GM18511 (cell line): ENCODE results near the gene NHLH2.

Experiments used
- ATAC-seq: cut with Tn5 transposase; IDR thresholded peaks from one replicate; pipeline ENCODE4 v1.9.1; 2021; ENCODE audit warnings: mild to moderate bottlenecking, moderate library complexity; ENCODE audit not compliant: unreplicated experiment

NHLH2 gene

DNA sequence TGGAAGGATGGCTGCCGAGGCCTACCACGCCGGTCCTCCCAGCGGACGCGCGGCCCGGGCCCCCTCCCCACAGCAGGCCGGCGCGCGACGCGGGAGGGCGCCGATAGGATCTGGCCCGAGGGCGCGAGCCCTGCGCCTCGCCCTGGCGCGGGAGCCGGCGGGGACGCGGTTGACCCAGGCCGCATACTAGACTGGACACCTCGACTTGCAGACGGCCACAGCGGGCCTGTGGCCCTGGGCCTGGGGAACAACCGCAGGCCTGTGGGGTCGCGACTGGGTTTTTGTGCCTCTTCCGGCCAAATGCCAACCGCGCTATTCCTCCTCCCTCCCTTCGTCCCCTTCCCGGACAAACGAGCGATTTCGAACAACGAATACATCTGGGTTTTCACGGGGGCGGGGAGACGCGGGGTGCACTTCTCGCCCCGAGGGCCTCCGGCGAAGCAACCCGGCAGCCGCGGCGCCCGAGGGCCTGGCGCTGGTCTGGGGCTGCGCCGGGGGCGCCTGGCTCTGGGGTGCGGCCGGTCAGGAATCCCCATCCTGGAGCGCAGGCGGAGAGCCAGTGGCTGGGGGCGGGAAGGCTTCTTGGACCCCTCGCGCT, 2.4 kb downstream of the NHLH2 start:
- ATAC-seq, result no peak

DNA sequence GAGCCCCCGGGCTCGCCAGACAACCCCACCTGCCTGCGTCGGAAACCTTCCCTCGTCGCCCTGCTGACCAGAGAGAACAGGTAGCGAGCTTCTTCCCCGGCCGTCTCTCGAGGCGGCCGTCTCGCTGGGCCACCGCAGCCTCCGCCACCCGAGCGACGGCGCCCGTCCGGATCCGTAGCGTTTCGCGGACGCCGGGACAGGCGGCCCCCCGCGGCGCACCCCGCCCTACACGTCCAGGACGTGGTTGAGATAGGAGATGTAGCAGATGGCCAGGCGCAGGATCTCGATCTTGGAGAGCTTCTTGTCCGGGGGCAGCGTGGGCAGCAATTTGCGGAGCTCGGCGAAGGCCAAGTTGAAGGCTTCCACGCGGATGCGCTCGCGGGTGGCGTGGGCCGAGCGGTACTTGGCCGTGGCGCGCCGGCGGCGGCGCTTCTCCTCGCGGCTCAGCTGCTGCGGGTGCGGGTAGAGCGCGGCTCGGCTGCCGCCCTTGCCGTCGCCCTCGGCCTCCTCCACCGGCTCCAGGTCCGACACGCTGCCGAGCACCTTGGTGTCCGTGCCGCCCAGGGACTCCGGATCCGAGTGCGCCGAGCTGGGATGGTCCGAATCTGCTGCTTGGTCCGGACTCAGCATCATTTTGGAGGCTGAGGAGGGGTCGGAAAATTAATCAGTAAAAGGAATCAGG, 3.0 kb downstream of the NHLH2 start:
- ATAC-seq, result no peak

DNA sequence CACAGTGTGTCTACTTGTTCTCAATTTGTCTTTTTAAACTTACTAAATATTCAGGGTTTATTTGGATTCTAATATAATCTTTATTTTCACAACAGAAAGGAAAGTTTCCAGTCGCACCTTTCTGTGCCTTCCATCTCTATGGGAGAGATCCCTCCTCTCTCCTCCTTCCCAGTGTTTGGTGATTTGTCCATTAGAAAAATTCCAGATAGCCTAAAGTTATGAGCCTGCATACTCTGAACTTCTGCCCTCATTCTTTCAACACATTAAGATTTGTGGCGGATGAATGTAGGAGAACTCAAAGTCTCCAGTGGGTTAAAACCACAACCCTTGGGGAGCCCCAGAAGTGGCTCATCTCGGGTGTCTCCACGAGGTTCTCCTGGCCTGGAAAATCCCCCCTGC, 3.6 kb downstream of the NHLH2 start:
- ATAC-seq, result no peak

DNA sequence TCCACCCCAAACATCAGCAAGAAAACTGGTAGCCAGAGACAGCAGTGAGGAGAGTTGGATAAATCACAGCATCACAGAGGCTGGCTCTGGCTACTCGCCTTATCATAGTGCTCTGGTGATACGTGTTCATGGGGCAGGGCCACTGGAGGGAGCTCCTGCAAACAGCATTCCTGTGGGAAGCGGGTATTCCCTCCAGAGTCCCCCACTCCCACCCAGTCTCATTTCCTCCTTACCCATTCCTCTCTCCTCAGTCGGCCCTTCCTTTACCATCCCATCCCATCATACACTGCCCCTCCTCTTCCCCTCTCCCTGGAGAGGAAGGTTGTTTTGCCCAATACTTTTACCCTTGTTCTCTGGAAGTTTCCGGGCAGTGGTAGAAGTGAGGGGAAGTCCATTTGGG, 7.1 kb downstream of the NHLH2 start:
- no peak for ATAC-seq

DNA sequence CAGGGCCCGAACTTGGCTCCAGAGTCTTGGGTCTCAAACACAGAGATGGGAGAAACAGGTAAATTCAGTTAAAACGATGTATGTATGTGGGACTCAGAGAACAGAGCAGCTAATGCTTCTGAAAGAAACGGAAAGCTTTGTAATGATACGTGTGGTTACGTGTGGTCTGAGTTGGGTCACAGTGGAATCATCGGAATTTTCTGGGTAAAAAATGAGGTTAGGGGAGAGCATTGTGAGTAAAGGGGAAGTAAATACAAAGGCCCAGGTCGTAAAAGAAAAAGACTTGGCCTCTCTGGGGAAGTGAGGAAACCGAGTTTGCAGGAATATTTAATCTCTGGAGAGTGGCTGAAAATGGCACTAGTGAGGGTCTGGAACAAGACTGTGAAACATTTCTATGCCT, 8.3 kb downstream of the NHLH2 start:
- no peak for ATAC-seq

DNA sequence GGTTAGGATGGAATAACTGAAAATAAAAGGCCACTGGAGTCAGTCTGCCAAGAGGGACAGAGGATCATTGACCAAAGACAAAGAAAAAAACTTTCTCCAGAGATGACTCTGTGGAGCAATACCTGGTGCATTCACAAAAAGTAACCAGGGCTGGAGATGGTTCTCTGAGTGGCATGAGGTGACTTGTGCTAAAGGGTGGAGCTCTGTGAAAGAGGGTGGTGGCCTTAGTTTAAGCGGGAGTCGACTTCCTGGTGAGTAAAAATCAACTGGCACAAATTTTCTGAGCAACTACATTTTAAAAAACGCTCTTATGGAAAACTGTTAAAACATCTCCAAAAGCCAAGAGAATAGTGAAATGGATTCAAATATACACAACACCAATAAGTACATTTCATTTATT, 10.0 kb downstream of the NHLH2 start:
- no peak for ATAC-seq

DNA sequence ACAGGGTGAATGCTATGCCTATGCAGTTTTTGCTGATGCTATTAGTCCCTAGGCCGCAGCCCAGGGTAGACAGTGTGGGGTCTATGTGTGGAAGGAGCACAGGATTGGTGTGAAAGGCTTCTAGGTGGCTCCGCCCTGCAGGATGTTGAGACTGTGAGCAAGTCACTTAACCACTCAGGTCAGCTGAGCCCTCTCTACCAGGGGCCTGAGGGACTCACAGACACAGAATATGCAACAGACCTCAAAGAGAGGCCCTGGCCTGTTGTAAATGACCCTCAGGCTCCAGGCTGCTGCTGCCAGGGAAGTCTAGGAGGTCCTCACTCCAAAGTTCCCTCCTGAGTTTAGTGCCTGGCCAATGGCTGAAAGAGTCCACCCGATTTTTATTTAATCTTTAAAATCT, 11.0 kb downstream of the NHLH2 start:
- ATAC-seq, result no peak

DNA sequence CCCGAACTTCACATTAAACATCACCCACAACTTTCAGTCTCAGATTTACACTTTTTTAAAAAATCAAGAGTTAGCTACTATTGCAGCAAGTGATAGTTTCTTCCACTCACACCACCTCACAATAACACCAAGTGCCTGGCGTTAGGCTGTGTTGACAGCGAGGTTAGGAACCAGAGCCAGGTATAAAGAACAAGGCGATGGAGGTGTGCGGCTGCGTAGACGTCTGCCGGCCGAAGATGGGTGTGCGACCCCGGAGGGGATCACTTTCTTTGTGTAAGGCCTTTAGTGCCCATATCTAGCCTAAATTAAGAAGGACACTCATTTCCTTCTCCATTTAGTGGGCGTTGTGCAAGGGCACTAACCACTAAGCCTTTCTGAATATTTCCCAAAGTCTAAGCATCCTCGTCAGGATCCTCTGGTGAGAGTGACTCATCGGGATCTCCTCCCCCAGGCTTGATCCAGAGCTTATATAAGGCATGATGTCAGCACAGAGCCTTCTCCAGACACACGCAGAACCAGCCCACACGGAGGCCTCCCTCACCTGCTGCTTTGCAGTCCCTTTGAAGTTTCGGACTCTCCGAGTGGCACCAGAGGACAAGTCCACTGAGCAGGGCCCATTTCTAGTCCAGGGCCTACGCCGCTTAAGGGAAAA, 11.8 kb downstream of the NHLH2 start:
- ATAC-seq, result no peak

DNA sequence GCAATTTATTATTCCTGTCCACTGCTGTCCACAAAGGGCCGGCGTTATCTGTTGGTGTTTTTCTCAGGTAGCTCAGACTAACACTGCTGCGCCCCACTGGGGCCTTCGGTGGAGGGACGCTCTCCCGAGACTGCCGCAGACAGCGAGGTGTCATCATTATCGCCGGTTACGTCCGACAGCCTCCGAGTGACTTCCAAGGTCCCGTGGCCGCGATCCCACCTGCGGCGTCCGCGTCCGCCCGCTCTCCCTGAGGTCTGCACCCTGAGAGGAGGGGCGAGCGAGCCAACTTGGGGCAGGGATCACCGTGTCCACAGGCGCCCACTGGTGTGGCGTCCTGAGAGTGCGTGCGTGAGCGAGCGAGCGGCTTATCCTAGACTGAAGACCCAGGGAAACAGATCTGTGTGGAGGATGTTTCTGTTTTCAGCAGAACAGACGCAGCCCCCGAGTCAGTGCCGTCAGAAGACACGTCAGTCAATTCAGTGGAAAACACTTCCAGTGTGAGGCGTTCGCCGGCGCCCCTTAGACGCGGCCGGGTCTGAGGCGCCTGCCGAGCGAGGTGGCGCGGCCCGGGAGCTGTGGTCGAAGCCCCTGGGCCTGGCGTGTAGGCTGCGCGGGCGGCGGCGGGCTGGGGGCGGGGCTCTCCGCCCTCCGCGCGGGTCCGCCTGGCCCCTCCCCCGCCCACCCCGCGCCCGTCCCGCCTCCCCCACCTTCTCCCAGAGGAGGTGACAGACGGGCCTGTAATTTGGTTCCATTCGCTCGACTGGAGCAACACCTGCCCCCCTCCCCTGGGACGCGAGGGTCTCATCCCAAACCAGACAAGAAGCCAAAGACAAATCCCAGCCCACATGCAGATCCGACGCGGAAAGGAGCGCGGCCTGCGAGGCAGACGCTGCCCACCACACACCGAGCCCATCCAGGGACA, 12.6 kb downstream of the NHLH2 start:
- ATAC-seq, result no peak

DNA sequence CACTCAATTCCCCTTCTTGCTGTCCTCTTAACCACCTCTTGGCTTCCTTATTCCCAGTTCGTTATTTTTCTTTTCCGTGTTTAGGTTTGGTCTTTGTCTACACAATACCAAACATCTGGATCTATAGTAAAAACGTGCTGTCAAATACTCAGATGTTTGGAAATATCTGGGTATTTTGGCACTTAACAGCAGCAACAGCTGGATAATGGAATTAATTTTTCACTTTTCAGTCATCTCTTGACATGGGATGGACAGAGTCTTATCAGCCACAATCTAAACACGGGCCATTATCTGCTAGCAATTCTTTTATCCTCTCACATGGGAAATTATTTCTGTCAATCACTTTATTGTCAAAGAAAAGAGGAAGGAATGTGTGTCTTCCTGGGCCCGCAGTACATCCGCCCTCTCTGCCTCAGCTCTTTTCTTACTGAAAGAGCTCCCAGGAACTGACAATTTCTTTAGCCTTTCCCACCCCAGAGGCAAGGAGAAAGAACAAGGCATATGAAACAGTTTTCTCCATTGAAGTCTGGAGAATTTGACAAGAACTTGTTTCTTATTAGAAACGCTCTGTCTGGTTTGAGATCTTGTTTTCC, 13.4 kb downstream of the NHLH2 start:
- no peak for ATAC-seq

DNA sequence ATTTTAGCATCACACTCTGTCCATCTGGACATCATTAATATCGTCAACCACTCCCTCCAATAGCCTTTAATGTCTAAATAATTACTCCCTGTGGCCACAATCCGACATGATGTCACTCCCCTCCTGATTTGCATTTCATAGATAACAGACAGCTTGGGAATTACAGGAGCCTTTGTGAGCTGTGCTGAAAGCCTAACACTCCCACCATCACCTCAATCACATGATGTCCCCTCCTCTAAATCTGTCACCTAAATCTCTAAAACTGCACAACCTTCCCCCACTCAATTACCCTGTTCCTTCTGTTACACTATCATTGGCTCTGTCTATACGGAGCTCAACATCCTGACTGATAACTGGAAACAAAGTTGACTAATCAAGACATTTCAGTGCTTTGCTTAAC, 14.3 kb downstream of the NHLH2 start:
- ATAC-seq, result no peak

DNA sequence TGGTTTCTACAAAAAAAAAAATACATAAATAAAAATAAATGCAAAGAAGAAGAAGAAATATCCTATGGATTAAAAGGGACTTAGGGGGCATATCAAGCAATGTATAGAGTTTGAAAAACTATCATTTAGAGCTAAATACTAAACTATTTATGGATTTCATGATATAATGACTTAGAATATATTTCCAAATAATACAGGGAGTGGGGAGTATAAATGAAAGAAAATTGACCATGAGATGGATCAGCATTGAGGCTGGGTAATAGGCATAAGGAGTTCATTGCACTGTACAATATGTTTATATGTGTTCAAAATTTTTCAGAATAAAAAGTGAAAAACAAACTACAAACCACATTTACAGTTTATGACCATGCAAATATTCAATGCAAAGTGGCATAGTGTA, 18.8 kb downstream of the NHLH2 start:
- no peak for ATAC-seq

DNA sequence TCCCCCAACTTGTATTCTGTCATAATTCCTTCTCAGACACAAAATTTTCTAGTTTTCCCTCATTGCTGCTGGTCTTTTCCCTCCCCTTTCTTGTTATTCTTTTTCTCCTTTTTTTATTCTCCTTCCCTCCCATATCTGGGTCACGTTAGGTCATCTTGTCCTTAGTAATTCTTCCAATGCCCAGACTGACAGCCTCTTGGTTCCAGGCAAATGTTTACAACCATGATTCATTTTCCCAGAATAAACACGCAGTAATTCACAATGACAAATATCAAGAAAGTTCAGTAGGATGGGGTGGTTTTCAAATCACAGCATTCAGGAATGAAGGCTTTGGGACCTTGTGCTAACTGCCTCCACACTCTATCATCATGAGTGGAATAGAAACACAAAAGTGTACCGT, 25.2 kb downstream of the NHLH2 start:
- ATAC-seq, result no peak

DNA sequence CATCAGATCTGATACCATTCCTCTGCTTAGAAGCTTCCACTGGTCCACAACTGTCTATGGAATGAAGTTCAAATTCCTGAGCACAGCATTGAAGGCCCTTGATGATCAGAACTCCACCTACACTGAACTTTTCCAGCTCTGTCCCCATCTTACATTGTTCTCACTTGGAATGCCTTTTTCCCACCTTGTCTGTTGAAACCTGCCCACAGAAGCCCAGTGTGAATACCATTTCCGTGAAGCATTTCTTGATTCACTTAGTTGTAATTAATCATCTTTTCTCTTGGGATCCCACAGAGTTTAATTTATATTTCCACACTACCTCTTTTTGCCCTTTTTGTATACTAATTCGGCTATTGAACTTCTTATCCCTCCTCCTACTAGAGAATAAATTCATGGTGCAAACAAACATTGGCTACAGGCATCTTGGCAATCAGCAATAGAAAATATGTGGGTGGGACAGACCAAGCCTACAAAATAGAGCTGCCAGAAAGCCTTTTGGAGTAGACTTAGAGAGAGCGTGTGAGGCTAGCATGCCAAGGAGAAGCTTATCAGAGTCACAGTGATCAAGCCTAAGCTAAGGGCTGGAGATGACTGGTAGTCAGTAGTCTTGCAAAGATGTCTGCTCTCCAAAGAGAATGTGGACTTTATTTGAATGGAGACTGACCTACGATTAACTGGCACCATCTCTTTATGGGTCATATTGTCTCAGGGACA, 26.1 kb downstream of the NHLH2 start:
- no peak for ATAC-seq

DNA sequence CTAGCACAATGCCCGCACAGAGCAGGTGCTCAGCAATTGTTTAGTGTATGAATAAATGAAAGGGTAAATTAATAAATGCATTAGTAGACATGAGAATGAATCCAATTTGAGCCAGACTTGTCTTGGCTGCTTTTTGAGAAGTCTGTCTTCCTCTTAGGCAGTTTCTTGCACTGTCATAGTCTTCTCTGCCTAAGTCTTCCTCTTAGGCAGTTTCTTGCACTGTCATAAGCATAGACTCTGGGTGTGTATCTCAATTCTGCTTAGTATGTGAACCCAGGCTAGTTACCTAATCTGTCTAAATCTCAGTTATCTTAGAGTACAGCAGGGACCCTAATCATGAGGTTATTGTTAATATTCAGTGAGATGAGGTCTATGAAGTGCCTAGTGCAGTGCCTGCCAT, 27.2 kb downstream of the NHLH2 start:
- no peak for ATAC-seq

DNA sequence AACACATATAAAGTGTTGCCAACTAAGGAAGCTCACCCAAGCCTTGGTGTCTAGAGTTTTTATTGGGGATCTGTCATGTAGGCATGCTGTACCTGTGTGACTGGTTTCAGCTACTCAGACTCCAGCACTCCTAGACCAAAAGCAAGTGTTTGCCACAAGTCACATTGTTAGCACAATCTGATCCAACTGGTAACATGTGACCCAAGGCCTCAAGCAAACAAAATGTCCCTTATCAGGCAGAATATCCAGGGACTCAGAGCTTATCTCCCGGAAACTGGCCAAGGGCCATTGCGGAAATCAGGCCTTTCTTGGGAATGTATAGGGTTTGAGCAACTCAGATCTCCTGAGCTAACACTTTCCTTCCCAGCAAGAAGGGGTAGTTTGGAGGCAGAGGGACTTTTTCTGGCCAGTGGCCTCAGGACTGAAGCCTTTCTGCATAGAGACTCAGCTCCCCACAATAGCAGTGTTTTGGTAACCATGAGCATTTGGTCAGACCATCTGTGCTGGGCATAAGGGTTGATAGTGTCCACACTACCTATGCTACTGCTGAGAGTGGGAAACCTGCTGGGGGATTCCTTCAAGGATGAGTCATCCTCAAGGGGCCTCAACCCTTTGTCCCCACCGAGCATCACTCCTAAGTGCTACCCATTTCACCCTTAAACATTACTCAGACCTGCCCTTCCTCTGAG, 29.6 kb downstream of the NHLH2 start:
- no peak for ATAC-seq

DNA sequence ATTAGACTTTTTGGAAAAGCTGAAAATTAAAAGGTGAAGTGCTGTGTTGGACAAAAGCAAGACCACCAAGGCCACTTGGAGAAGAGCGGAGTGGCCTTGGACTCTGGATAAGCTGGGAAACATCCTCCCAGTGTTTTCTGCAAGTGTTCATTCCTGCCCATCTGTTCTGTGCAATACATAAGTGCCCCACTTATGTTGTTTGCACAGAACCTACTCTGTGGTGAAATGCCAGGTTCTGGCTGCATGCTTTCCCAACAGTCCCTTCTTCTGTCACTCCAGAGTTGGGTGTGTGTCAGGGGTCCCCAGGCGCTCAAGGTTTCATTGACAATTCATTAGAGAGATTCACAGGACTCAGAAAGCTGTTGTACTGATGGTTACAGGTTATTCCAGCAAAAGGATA, 30.3 kb downstream of the NHLH2 start:
- ATAC-seq, result no peak

DNA sequence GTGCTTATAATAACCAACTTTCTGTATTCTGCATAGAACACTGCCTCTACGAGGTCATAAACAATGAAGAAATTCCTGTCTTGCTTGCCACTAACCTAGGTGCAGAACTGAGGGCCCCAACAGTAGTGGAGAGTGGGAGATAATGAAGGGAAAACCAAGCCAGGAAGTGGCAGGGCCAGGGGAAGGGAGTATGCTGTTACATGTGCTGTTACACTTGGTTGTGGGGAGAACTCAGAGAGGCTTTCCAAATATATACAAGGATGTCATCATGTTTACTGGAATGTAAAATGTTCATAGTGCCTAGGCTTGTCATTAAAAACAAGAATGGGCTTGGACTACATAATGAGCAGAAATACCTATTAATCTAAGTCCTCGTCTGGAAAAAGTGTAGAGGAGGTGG, 31.1 kb downstream of the NHLH2 start:
- ATAC-seq, result no peak

DNA sequence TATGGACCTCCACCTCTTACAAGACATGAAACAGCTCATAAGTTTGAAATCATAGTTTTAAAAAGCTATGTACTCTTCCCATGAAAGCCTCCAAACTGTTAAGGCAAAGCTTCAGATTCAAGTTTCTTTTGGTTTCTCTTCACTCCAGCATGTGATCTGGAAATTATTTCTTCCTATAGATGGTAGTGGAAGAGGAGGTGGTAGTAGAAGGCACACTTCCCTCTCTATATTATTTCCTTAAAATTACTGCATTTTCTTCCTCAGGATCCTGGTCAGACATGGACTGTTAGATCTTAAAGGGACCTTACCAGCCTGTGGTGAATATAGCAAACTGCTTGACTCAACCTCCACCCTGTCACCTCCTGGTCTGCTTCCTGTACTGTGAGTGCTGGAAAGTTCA, 31.9 kb downstream of the NHLH2 start:
- no peak for ATAC-seq

DNA sequence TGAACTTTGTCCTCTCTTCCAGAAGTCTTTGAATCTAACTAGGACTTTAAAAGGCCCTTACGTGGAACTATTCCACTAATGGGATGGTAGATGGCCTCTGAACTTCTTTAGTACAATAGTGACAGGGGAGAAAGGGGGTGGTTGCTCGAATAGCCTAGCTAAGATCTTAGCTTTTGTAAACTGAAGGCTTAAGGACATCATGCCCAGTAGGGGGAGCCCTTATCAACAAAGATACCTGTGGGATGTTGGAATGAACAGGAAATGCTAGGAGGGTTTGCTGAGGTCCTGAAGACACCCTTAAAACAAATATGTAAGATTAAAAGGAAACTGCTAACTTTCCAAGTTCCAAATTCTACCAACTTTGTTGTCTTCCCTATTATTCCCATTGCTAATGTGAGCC, 33.2 kb downstream of the NHLH2 start:
- ATAC-seq, result peak; percentile 69
